Activated CD4-positive, alpha-beta T cell treated with anti-CD3 and anti-CD28 coated beads for 48 hours (primary cell): ENCODE data around the gene TMEM69.
"Not testable (repeated sequence)": the region's sequence is repeated elsewhere in the genome, so short reads cannot be mapped to it uniquely, and the experiment has no call there.

ENCODE experiments used
- DNase-seq: peaks from one replicate; pipeline ENCODE4 v3.0.0-alpha.2; 2020

TMEM69 gene

GRCh38 chr1:45687754-45688740 lies at the start of gene TMEM69:
TSS of gene TMEM69 (plus strand) at chr1:45688181. CDS start at chr1:45691069, 2,888 bp downstream.
- DNase-seq = peak; percentile 85

- DNase-seq = no peak
Observed at GRCh38 chr1:45640293-45640692, 47.7 kb upstream of the TMEM69 start.

DNA sequence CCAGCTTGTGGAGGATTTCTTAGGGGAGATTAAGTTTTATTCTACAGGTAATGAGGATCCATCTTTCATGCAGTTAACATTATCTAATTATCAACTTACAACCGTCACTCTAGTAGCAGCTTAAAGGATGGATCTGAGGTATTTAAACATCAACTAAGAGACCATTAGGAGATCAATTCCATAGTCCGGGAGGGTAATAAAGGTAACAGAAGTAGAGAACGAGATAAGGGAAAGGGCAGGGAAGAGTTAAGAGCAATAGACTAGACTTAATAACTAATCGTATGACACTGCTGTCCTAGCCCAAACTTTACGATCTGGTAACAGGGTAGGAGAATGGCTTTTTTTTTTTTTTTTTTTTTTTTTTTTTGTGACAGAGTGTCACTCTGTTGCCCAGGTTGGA lies 44.7 kb upstream of the TMEM69 start:
- no peak for DNase-seq

DNA sequence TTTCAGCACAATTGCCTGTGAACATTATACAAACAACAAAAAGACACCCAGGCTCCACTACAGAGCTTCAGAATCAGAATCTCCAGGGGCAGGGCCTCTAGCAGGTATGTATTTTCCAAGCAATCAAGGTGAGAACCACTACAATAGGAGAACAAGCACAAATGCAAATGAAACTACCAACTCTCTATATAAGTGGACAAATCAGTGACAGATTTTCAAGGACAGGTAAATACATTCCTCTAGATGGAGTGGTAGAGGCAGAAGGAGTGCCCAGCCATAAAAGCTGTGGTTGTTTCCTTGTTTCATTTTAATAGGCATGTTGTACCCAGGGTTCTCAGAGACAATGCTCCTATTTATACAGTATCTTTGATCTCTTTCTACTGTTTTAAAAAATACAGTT lies 44.0 kb upstream of the TMEM69 start:
- no peak for DNase-seq

- no peak for DNase-seq
Observed at GRCh38 chr1:45644661-45645060, 43.3 kb upstream of the TMEM69 start.

GRCh38 chr1:45647248-45648021 lies 40.5 kb upstream of the TMEM69 start:
- no peak for DNase-seq

DNA sequence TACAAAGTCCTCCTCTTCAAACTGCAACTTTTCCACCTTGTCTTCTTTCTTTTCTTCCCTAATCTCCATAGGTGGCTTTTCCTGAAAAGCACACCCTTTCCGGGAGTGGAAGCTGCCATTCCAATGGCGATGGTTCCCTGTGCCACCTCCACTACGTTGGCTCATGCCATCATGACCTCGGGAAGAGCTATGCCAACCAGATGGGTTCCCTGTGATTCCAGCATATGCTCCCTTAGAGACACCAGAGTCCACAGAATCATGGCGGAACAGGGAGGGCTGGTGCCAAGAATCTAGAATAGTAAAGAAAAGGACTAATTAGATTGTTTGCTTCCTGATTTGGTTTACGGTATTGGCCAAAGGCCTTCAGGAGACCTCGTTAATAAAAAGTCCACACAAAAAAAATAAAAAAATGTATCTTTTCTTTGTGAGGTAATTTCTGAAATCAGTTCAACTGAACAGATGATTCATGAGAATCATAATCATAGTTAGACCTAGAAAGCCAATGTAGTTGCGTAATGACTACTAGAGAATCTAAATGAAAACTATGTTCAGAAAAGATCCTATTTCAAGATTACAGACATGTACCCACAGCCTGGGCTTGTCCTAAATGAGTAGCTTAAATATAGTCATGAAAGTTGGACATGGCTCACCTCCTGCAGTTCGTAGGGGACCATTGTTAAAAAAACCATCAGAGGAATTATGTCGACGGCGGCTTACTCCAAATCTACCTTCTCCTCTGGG lies 33.3 kb upstream of the TMEM69 start:
- peak; percentile 15 for DNase-seq

DNA sequence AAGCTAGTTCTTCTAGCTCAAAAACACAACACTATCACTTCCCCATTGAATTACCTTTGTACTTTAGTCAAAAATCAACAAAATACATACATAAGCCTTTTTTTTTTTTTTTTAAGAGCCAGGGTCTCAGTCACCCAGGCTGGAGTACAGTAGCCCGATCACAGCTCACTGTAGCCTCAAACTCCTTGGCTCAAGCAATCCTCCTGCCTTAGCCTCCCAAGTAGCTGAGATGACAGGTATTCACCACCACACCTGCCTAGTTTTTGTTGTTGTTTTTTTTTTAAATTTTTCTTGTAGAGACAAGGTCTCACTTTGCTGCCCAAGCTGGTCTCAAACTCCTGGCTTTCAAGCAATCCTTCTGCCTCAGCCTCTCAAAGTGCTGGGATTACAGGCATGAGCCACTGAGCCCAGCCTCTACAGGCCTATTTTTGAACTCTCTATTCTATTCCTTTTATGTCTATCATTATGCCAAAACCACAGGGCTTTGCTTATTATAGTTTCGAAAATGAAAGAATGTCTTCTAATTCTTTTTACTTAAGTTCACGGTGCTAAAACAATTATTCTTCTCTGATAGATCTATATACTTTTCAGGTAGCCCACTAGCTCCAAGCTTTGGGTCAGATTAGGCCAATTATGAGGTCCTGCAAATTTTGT lies 31.3 kb upstream of the TMEM69 start:
- DNase-seq = no peak

DNA sequence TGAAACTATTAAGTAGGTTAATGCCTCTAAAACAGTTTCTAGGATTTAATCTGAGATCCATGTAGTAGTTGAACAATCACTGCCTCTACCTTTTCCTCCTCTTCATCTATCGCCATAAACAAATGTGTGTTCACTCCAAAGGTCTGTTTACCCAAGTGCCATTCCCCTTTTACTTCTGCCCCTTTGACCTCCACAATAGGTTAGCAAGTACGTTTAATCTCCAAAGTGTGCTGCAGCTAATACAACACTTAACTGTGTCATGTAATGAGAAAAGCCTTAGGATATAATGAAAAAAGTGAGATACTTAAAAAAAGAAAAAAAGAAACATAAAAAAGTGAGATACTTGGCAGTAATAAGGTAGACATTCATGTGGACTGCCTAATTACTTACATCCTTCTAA lies 29.8 kb upstream of the TMEM69 start:
- no peak for DNase-seq

DNA sequence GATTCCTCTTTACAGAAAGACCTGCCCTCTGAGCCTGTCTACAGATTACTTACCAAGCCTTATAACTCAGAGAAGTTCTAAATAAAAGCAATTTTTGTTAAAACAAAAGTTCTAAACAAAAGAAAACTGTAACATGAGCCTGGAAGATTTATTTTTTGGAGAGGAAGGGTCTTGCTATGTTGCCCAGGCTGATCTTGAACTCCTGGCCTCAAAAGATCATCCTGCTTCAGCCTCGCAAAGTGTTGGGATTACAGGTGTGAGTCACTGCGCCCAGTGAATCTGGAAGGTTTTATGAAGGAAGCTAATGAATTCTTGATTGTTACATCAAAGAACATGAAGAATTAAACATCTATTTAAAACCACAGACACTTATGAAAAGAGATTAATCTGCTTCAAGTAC lies 28.8 kb upstream of the TMEM69 start:
- no peak for DNase-seq

DNA sequence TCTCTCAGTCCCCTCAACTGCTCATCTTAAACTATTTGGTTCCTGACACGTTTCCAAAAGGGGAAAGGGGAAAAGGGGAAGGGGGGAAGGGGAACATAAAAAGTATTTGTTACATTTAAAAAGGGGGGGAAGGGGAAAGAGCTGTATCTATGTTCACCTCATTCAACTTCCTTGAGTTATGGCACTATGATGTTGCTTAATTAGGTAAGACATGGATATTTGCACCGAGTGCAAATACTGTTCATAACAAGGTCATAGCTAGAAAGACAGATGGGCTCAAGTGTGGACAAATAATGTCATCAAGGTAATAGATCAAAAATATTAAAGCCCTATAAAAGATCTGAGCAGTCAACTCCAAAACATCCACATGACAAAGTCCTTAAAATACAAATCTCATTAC lies 27.6 kb upstream of the TMEM69 start:
- DNase-seq = no peak

GRCh38 chr1:45666836-45667235 lies 21.1 kb upstream of the TMEM69 start:
- DNase-seq = no peak

DNA sequence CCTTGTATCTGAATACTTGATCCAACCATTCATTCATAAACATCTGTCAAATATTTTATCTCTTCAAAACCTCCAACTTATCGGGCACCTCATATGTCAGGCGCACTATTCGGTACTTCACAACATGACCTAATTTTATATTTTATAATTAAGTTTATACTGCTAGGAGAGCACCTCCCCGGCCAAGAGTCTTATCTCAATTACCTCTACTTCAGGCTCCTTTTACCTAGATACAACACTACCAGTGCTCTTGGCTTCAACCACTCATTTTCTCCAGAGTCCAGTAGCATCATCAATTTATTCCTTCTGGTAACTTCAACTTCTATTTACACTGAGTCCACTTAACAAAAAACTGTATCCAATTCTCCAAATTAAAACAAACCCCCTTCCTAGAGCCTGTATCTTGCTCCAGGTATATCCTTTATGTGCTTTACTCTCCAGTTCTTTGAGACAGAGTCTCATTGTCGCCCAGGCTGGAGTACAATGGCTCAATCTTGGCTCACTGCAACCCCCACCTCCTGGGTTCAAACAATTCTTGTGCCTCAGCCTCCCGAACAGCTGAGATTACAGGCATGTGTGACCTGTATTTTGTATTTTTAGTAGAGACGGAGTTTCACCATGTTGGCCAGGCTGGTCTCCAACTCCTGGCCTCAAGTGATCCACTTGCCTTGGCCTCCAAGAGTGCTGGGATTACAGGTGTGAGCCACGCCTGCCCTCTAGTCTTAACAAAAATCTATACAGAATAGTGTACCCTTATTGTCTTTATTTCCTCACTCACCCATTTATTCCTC lies 20.5 kb upstream of the TMEM69 start:
- DNase-seq = no peak

DNA sequence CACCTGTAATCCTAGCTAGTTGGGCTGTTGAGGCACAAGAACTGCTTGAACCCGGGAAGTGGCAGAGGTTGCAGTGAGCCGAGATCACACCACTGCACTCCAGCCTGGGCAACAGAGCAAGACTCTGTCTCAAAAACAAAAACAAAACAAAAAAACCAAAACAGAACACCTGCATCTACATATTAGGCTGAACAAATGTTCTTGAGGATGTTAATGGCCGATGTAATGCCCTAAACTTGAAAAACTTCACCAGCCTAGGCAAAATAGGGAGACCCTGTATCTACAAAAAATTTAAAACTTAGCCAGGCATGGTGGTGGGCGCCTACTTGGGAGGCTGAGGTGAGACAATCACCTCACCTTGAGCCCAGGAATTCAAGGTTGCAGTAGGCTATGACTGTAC lies 19.5 kb upstream of the TMEM69 start:
- DNase-seq = no peak

DNA sequence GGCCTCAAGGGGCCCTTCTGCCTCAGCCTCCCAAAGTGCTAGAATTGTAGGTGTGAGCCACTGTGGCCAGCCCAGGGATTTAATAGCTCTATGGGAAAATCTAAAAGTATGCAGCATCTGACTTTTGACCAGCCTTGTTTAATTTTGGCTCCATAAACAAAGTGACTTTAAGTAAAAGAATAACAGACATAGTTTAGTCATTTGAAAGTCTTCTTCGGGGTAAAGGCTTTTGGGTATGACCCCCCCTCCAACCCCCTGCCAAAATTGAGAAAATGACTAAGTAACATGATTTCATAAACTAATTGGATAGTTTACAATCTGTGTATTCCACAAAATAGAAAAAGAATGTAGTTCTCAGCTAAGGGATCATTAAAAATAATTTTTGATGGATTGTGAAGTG lies 18.6 kb upstream of the TMEM69 start:
- DNase-seq = no peak

DNA sequence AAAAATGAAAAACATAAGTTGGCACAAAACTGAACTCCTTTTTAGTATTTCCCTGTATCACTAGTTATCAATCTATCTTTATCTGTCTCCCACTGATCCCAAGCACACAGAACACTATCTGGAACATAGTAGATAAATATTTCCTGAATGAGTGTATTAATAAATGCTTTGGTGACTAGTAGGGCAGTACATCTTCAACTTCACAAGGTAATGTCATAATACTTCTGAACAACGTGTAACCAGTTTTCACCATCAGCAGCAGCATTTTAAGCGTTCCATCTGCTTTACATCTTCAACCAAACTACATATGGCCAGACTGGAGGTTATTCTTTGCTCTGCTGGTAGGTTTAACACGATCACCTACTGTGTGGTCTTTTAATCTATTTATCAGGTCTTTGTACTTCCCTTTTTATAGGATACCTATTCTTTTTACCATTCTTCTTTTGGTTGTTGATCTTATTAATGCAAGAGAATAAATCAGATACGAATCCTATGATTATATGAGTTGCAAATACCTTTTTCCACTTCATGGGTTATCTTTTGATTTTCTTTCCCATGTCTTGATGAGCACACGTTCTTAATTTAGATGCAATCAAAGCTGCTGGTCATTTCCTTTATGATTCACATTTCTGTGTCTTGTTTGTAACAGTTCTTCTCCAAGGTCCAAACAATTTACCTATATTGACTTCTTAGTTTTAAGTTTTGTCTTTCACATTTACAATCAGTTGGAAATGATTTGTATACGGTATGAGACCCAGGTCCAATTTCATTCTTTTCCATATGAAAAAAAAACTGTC lies 17.9 kb upstream of the TMEM69 start:
- no peak for DNase-seq

DNA sequence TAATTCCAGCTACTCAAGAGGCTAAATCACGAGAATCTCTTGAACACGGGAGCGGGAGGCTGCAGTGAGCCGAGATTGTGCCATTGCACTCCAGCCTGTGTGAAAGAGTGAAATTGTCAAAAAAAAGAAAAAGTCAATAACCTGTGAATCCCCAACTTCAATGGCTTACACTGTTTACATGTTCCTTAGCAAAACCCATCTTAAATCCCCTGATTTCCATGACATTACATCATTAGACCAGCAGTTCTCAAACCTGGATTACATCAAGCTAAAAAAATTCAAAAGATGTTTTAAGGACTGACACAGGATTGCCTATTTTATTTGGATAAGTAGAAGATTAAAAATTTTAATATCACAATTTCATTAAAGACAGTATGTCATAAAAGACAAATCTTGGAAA lies 14.0 kb upstream of the TMEM69 start:
- no peak for DNase-seq

DNA sequence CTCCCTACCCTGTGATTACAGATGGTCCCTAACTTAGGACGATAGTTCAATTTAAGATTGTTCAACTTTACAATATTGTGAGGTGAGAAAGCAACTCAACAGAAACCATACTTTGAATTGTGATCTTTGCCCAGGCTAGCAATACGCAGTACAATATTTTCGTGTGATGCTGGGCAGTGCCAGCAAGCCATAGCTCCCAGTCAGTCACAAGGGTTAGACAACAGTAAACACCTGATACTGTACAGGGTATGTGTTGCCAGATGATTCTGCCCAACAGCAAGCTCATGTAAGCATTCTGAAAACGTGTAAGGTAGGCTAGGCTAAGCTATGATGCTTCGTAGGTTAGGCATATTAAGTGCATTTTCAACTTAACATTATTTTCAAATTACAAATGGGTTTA lies 13.5 kb upstream of the TMEM69 start:
- DNase-seq = no peak

- DNase-seq = not testable (repeated sequence)
Observed at GRCh38 chr1:45676553-45676952, 11.4 kb upstream of the TMEM69 start.

DNA sequence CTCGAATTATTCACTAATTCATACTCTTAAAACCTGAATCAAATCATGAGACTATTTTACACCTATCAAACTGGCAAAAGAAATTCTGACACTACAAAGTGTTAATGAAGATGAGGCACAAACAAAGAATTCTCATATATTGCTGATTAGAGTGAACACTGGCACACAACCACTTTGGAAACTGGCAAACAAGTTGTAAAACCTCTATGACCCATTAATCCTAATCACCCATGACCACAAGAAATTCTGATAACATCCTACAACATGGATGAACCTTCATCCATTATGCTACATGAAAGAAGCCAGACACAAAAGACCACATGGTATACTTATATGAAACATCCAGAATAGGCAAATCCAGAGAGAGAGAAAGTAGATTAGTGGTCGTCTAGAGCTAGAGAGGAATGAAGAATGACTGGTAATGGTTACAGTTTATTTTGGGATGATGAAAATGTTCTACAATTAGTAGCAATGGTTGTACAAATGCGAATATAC lies 10.2 kb upstream of the TMEM69 start:
- DNase-seq = no peak

DNA sequence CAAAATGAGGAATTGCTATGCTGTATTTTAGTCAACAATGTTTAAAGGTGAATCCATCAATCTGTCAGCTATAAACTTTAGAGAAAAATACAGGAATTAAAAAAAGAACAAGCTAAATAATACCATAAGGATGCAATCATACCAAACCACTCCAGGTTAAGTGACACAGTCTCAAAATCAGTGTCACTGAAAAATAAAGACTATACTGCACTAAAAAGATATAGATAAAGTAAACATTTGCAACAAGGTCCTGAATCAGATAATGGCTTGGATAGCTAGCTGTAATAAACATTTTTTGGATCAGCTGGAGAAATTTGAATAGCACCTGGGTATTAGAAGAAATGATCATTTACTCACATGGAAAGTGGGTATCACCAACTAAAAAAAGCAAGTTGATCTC lies 9.5 kb upstream of the TMEM69 start:
- no peak for DNase-seq
